HG03460 (cell line): ENCODE data around the gene C9orf50.
"Not testable (repeated sequence)": the region's sequence is repeated elsewhere in the genome, so short reads cannot be mapped to it uniquely, and the experiment has no call there.

ENCODE experiments used
- ATAC-seq: cut with Tn5 transposase; IDR thresholded peaks from one replicate; pipeline ENCODE4 v1.9.1; 2021; ENCODE audit not compliant: unreplicated experiment

C9orf50 gene, protein sequence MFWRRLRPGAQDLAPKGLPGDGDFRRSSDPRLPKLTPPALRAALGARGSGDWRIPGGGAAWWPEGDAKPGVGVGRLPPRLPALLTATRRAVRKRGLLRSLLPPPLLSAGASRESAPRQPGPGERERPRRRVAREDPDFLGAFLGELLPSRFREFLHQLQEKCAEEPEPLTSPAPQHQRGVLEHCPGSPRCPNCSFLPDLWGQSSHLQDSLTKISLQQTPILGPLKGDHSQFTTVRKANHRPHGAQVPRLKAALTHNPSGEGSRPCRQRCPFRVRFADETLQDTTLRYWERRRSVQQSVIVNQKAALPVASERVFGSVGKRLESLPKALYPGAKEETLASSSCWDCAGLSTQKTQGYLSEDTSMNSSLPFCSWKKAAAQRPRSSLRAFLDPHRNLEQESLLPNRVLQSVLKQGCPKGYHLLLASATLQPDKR

DNA sequence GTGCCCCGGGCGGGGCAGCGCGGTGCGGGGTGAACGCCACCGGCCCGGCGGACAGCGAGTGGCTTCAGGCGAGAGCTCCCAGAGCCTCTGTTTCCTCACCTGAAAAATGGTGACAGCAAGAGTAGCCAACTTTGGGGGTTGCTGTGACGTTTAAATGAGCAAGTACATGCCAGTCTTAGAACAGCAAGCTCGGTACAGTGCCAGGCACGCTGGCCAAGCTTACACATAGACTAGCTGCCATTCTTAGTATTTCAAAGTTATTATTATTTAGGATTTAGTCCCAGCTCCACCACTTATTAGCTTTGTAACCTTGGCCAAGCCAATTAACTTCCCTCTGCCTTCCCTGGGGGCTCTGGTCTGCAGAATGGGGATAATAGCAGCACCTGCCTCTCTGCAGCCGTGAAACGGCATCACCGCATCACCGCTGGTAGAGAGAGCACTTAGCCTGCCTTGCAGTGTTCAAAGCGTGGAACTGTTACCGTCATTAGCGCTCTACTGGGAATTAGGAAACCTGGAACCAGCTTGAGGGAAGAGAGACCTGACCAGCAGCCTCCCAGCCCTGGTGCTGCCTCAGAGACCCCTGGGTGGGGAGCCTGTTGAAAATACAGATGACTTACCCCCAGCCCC is at the start of gene C9orf50:
TSS of gene C9orf50 (minus strand) at position 433 of the 627 bp plus-strand sequence. CDS start 527 bp downstream, outside the sequence.
- ATAC-seq: no peak

DNA sequence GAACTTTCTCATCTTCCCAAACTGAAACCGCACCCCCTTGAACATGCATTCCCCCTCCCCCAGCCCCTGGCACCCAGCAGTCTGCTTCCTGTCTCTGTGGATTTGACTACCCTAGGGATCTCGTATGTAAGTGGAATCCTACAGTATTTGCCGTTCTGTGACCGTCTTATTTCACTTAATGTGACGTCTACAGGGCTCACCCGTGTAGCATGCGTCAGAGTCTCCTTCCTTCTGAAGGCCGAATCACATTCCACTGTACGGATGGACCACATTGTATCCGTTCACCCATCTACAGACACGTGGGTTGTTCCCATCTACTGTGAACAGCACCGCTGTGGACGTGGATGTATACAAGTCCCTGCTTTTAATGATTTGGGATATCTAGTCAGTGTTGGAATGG is 49.0 kb upstream of the C9orf50 start:
- ATAC-seq: no peak

DNA sequence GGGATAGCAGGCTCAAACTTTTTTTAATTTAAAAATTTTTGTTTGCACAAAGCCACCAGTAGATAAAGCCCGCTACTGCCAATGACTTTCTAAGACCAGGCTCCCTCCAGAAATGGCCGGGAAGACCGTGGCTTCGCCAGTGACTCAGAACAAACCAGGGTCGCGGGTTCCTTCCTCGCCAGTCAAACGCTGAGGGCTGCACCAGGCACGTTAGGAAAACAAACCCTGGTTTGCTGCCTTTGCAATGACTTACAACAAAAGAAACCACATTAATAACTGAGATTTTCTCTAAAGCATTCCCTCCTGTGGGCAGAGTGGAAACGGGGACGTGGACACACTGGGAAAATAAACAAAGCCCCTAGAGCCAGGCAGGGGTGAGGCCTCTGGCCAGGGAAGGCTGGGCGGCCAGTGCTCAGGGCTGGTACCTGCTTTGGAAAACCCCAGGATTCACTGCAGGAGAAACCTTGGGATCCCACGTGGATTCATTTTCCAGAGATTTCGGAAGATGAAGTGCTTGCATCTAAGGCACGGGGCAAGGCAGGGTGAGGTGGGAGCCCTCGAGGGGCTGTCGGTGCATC is 48.3 kb upstream of the C9orf50 start:
- no peak for ATAC-seq

DNA sequence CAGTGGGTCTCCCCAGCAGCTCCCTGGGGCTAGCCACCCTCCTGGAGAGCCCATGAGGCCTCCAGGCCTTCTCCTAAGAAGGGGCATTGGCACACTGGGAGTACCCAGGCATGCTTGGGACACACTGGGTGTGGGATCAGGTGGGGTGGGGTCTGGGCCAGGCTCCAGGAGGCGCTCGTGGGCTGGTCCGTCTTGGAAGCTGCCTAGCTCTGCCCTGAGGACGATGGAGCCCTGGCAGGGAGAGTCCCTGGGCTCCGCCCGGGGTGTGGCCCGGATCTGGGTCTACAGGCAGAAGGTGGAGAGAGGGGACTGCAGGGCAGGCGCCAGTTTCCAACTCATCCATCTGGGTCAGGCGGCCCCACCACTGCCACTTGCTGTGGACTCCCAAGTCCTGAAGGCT is 46.9 kb upstream of the C9orf50 start:
- no peak for ATAC-seq

DNA sequence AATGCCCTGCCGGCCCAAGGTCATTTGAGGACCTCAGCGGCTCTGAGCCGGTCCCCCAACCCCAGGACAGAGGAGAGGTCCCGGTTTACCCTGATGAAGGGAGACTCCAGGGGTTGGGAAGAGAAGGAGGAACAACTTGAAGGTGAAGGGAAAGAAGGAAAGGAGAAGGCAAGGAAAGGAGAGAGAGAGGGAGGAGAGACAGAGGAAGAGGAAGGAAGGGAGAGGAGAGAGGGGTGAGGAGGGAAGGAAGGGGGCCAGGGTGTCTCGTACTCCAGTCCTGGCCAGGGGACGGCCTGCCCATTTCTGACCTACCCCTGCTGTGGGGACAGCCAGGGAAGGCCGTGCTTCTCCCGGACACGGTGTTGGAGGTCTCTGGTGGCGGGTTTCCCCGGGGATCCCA is 46.5 kb upstream of the C9orf50 start:
- no peak for ATAC-seq

DNA sequence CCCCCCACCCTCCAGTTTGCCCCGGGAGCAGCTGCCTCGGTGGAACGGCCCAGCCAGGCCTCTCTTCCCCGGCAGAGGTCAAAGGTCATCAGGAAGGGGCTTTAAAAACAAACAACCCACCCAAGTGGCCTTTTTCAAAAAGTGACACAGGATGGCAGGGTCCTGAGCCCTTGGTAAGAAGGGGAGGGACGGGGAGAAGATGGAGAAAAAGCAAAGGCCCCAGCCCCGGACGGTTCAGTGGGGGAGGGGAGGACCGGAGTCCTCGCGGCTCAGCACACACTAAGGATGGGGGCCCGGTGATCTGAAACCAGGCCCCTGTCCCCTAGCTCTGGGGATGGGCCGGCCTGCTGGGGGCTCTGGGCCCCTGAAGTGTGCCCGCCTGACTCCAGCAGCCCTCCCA is 45.7 kb upstream of the C9orf50 start:
- ATAC-seq: no peak

DNA sequence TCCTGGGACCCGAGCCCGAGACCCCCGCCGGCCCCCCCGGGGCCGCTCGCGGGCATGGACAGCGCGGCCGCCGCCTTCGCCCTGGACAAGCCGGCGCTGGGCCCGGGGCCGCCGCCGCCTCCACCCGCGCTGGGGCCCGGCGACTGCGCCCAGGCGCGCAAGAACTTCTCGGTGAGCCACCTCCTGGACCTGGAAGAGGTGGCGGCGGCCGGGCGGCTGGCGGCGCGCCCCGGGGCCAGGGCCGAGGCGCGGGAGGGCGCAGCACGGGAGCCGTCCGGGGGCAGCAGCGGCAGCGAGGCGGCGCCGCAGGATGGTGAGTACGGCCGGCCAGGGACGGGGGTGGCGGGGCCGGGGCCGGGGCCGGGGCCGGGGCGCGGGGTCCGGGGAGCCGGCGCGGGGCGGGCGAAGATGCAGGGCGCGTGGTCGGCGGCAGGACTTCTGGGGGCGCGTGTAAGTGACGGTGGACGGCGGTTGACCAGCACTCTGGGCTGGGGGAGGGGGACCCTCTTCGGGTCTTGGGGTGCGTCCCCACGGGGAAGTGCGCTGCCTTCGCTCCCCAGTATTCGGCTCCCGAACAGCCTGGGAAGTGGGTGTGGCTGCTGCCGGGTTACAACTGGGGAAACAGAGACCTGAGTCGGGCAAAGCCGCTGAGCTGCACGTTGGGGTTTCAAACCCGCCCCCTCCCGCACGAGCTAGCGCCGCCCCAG is 45.1 kb upstream of the C9orf50 start:
- ATAC-seq: no peak

DNA sequence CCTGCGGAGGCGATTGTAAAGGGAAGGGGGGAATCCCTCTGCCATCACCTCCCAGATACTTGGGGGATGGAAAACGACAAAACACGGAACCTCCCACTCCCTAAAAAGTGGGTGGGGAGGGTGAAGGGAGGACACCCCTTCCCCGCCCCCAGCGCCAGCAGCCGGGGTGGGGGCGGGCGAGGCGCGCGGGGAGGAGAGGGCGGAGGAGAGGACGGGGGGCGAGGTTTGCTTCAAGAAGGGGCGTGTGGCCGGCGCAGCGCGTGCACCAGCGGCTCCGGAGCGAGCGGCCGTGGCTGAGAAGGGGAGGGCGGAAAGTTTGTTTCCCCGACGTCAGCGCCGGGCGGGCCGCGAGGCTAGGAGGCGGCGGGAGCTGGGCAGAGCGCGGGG is 44.5 kb upstream of the C9orf50 start, which contains the start of gene PRRX2:
TSS of gene PRRX2 (plus strand) at position 259 of the 387 bp plus-strand sequence. CDS start 221 bp downstream, outside the sequence.
- no peak for ATAC-seq

DNA sequence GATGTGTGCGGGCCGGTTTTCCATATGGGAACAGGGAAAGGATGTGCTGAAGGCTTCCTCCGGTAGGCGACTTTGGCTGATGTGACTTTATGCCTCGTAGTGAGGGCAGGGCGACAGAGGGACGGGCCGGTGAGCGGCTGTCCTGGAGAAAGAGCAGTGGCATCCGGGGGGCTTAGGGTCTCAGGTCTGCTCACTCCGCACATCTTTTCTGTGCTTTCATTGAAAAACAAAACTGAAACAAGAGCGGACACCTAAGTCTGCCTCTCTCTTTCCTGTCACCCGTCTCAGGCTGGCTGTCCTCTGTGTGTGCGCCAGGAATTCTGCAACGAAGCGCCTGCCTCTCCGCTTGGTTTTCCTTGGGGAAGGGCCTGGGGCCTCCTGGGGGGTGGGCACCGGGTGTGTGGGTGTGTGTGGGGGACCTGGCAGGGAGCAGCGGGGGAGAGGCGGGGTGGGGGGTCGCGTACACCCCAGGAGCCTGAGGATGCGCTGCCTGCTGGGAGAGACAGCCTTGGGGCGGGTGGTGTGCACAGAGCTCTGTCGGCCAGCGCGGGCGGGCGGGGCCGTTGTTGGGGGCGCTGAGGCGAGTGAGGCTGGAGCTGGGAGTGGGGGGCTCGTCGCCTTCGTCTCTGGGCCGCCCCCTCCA is 44.0 kb upstream of the C9orf50 start:
- no peak for ATAC-seq

DNA sequence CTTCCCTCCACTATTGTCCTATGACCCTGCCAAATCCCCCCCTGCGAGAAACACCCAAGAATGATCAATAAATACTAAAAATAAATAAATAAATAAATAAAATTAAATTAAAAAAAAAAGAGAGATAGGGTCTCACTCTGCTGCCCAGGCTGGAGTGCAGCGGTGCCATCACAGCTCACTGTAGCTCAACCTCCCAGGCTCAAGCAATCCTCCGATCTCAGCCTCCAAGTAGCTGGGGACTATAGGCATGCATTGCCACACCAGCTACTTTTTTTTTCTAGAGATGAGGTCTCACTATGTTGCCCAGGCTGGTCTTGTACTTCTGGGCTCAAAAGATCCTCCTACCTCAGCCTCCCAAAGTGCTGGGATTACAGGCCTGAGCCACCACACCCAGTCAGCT is 41.3 kb upstream of the C9orf50 start:
- not testable (repeated sequence) for ATAC-seq

DNA sequence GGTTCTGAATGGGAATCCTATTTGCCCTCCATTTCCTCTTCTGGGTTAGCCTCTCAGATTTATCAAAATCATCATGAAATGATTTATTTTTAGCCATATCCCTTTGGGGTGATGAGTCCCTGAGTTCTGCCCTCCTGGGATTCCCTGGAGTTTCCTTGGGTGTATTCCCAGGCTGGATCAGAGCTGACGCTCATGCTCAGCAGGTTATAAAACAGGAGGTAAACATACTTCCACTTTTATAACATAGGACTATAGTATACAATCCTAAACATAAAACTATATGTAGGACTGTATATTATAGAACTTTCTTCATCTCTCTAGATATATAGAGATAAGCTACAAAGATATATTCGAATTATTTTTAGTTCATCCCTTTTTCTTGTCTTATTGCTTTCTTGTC is 40.1 kb upstream of the C9orf50 start:
- ATAC-seq: no peak

DNA sequence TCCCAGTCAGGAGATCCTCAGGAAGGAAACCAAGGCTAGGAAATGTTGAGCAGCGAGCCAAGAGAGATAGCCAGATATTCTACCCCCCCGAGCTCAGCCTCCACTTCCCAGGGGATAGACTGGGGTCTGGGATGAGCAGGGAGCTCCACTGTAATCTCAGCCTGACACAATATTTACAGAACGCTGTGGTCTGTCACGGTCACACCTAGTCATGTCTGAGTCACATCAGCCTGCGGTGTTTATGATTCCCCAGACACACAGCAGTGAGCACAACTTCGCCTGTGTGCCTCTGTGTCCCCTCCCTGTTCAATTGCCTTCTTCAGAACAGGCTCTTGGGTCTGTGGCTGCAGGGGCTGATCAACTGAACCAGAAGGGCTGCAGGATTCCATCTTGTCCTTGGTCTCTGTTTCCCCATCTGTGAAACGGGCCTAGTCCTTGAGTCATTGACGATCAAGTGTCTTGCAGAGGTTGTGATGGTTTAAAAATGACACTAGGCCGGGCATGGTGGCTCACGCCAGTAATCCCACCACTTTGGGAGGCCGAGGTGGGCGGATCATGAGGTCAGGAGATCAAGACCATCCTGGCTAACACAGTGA is 36.0 kb upstream of the C9orf50 start:
- no peak for ATAC-seq

DNA sequence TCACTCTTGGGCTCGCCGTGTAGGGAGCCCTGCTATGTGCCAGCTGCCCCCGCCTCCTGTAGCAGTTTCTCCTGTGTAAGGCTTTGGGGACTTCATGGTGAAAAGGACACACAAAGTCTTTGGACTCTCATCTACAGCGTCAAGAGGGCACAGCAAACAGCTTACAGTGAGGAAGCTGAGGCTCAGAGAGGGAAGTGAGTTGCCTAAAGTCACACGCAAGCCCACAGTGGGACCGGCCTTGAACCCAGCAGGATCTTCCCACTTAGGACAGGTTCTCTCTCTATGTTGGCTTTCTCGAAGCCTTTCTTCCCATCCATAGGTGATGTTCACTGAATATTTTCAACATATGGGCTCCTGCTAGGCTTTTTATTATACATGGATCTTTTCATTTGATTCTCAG is 34.8 kb upstream of the C9orf50 start:
- no peak for ATAC-seq

DNA sequence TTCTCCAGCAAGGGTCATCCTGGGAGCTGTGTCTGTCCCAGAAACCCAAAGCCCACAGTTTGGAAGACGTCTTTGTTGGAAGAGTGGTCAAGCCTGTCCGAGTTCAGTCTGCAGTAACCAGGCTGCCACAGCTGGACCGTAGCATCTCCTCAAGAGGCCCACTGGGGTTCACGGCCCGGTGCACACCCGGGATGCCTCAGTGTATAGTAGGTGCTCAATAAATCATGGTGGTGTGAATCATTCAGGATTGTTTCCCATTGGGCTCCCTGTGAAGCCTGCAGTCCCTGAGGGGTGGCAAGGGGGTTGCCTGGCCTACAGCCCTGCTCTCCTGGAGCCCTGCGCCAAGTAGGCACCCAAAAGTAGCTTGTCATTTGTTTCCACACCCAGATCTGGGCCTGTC is 34.3 kb upstream of the C9orf50 start:
- no peak for ATAC-seq

DNA sequence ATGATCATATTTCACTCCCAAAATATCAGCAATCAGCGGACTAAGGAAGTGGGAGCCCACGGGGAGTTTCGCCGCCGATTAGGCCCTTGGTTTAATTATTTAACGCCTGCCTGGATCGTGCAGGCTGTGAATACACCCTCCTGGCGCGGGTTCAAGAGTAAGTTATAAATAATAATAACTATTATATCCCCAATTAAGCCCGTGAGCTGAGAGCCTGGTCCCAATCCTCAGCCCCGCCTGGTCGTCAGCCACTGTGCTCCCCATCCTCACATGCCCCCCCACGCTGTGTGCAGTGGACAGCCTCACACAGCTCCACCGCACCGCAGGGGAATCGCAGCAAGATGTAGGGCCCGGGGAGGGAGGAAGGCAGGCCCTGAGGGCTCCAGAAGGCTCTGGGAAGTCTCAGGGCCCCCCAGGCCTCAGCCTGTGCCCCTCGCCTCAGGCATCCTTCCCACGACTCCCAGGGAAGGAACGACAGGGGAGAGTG is 33.7 kb upstream of the C9orf50 start:
- no peak for ATAC-seq

DNA sequence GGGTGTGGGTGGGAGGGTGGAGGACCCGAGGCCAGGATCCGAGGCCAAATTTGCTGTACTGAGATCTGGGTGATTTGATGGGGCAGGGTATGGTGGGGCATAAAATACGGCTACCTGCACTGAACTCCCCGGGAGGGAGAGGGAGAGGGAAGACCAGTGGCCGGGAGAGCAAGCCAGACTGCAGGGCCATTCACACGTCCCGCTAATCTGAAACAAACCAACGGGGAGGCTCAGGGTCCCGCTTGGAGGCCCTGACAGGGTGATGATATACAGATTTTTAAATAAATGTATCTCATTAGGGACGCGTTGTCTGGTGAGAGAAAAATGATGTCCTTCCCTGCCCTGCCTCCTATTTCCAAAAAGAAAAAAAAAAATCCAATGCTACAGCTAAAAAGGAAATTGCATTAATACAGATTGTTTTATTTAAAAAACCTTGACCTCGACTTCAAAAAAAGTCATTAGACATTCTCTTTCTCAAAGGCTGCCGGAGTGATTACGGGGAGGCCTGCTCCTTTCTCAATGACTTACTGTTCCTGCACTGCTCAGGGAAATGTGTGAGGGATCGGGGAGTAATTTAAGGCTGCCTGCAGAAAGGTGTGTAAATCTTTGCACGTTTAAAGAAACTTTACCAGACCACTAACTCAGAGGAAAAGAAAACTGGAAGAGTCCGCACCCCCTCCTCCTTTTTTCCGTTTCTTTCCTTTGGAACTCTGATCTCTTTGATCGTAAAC is 33.1 kb upstream of the C9orf50 start:
- ATAC-seq: no peak

DNA sequence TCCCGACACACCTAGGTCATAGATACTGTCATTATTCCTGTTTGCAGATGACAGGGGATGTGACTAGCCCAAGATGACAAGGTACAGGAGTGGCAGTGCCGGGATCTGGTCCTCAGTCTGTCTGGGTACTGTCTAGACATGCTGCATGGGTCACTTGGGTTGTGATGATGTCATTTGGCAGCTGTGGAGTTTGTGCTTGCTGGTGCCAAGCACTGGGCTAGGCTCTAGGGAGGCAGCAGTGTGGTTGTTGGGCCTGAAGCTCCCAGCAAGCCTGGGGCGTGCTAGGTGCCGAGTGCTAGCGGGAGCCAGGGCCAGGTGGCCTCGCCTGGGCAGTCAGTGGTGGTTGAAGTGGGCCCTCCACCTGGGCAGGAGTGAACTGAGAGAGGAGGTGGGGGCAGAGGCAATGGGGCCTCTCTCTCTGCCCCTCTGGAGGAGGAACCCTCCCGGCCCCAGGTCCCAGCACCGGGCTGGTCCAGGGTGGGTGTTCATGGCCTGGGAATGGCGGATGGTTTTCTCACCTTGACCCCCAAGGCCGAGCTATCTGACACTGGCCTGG is 29.9 kb upstream of the C9orf50 start:
- ATAC-seq: no peak

DNA sequence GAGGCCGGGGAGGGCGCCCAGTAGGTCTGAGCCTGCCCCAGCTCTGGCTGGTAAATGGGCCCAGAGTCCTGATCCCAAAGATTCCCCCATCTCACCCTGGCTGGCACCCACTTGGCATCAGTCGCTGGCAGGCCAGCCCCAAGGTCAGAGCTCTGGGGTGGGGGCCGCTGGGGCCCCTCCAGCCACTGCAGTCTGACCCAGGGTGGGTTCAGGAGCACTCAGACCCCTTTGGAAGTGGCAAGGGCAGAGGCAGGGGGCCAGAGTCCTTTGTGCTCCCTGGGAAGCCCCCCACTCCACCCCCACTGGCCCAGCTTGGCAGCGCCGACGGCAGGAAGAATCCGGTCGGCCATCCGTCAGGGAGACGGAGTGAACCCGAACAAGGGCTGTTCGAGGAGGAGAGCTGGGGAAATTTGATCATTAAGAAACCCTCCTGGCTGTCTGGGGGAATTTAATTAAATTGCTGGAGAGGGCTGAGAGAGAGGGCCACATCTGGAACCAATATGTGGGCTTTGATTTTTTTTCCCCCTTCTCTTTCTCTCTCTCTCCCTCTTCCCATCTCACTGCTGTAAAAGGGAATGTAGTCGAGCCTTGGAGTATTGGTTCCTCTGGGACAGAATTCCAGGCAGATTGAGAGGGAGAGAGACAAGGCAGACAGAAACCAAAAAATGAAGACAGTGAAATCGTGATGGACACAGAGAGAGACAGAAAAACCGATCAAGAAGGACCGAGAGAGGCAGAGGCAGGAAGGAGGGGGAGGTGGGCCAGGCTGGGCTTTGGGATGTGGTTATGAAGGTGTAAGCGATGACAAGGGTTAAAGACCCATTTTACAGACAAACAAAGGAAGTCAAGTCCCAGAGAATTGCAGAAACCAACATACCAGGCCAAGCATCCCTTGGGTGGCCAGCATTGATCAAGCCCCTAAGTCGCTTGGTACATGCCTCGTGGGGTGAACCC is 29.1 kb upstream of the C9orf50 start:
- no peak for ATAC-seq
